HepG2 (cell line): ENCODE measurements around the gene DCTN3. TPM values are rescaled to one million over a fixed set of nuclear protein-coding genes. Genes with fewer than 3 reads are reported as not detected.

Source experiments
- ATAC-seq: fragments of 200-7000 bp; cut with Tn5 transposase; 3 replicates; pipeline ENCODE4 v1.9.1; 2020; ENCODE audit warnings: mild to moderate bottlenecking, moderate library complexity
- BruUV-seq: library from RNA; stranded (reverse); fragments of 400-500 nt; replicated peaks from 2 replicates; lab custom pipeline; 2021; lab: Mats Ljungman, UMichigan
- CTCF ChIA-PET: fragments of 300-600 bp; formaldehyde crosslinking; extraction: SDS; loops from one replicate; lab custom pipeline; 2021; ENCODE audit warnings: low total read pairs, inconsistent platforms, low intra/inter-chr PET ratio; lab: Yijun Ruan, JAX
- POLR2A ChIA-PET: fragments of 350-600 bp; sonication (Branson Sonifier 250); formaldehyde crosslinking; loops from one replicate; lab custom pipeline; 2020; ENCODE audit warnings: antibody characterized with exemption, inconsistent platforms; lab: Yijun Ruan, JAX
- DNase-seq: peaks from one replicate; pipeline ENCODE4 v3.0.0-alpha.2; 2015; ENCODE audit warnings: low spot score
- FAIRE-seq: peaks from 3 replicates; lab custom pipeline; 2011; peaks lifted over from hg19 to GRCh38; lab: Jason Lieb, UNC
- H2AFZ ChIP-seq: one replicate; pipeline ENCODE4 v1.6.1; 2011; ENCODE audit warnings: low read length, inconsistent platforms
- H3K27ac ChIP-seq: fragments of 300-600 bp; 3 replicates; pipeline ENCODE4 v1.8.0; 2011; ENCODE audit warnings: mixed run types, mild to moderate bottlenecking, mixed read lengths, low read length, inconsistent platforms; ENCODE audit not compliant: insufficient read depth; ENCODE audit errors: extremely low read length
- H3K27me3 ChIP-seq, 2 experiments: fragments of 200-600 bp in 1 of 2; 2 replicates in 1 of 2; 3 replicates in 1 of 2; pipeline versions ENCODE4 v1.6.0 to v1.8.0; 2011; ENCODE audit warnings: low read length in 2 of 2, mild to moderate bottlenecking in 2 of 2, moderate library complexity in 2 of 2, inconsistent platforms in 1 of 2; ENCODE audit not compliant: insufficient read depth in 2 of 2, control insufficient read depth in 1 of 2
- H3K36me3 ChIP-seq, 2 experiments: fragments of 200-600 bp in 1 of 2; replicated peaks in 1 of 2; 2 replicates in 1 of 2; 3 replicates in 1 of 2; pipeline versions ENCODE4 v1.5.1 to v1.8.0; 2011; ENCODE audit warnings: low read length in 2 of 2, inconsistent platforms in 1 of 2; ENCODE audit not compliant: insufficient read depth in 2 of 2, control insufficient read depth in 1 of 2
- H3K4me1 ChIP-seq: 2 replicates; pipeline ENCODE4 v1.5.1; 2012; ENCODE audit warnings: low read length, inconsistent platforms; ENCODE audit not compliant: insufficient read depth
- H3K4me2 ChIP-seq: 2 replicates; pipeline ENCODE4 v1.6.0; 2011; ENCODE audit warnings: low read depth, low read length, inconsistent platforms
- H3K4me3 ChIP-seq, 3 experiments: fragments of 200-600 bp in 1 of 3; sonication (generic), shearing (Covaris generic) in 1 of 3; replicated peaks in 1 of 3; 2 replicates each; pipeline ENCODE4 v1.5.1; 2011 to 2016; ENCODE audit warnings: low read length in 3 of 3, inconsistent platforms in 2 of 3, low read depth in 2 of 3, mild to moderate bottlenecking in 2 of 3, control low read depth in 1 of 3, mixed read lengths in 1 of 3; ENCODE audit not compliant: insufficient read depth in 1 of 3
- H3K79me2 ChIP-seq: one replicate; pipeline ENCODE4 v1.6.1; 2011; ENCODE audit warnings: low read length, inconsistent platforms; ENCODE audit not compliant: insufficient read depth
- H3K9ac ChIP-seq: 2 replicates; pipeline ENCODE4 v1.6.0; 2011; ENCODE audit warnings: mild to moderate bottlenecking, low read depth, low read length, inconsistent platforms; ENCODE audit not compliant: insufficient read depth
- H3K9me3 ChIP-seq: 2 replicates; pipeline ENCODE4 v1.5.1; 2012; ENCODE audit warnings: mild to moderate bottlenecking, low read length
- H4K20me1 ChIP-seq: 2 replicates; pipeline ENCODE4 v1.6.0; 2011; ENCODE audit warnings: inconsistent platforms, mild to moderate bottlenecking, low read length, moderate library complexity; ENCODE audit not compliant: insufficient read depth
- ARHGAP35 ChIP-seq: sonication (generic); formaldehyde crosslinking; IDR thresholded peaks from 2 replicates; pipeline ENCODE4 v1.9.0; 2022; ENCODE audit warnings: mild to moderate bottlenecking, inconsistent platforms, moderate library complexity, missing genetic modification reagents, borderline replicate concordance
- BHLHE40 ChIP-seq: IDR thresholded peaks from 2 replicates; pipeline ENCODE4 v1.6.1; 2011; ENCODE audit warnings: low read length, improper control_type of control experiment
- EP300 ChIP-seq, 3 experiments: sonication (generic) in 1 of 3; formaldehyde crosslinking in 1 of 3; IDR thresholded peaks; 2 replicates each; pipeline versions ENCODE4 v1.5.1 to v1.6.1; 2011 to 2020; ENCODE audit warnings: low read depth in 2 of 3, low read length in 2 of 3, borderline replicate concordance in 1 of 3, improper control_type of control experiment in 1 of 3, mild to moderate bottlenecking in 1 of 3, missing genetic modification reagents in 1 of 3, moderate library complexity in 1 of 3
- FOXO4 ChIP-seq: sonication (generic); formaldehyde crosslinking; conservative IDR thresholded peaks from 2 replicates; pipeline ENCODE4 v1.8.1; 2023; ENCODE audit warnings: missing genetic modification reagents
- HCFC1 ChIP-seq: fragments of 150-350 bp; IDR thresholded peaks from 2 replicates; pipeline ENCODE4 v1.6.1; 2014; ENCODE audit warnings: low read depth, low read length
- HOXA9 ChIP-seq: sonication (generic); formaldehyde crosslinking; IDR thresholded peaks from 2 replicates; pipeline ENCODE4 v1.8.1; 2022; ENCODE audit warnings: missing genetic modification reagents, mild to moderate bottlenecking, moderate library complexity, borderline replicate concordance
- HOXD1 ChIP-seq: sonication (generic); formaldehyde crosslinking; IDR thresholded peaks from 2 replicates; pipeline ENCODE4 v1.5.0; 2020; ENCODE audit warnings: missing genetic modification reagents
- LRRFIP1 ChIP-seq: sonication (generic); formaldehyde crosslinking; conservative IDR thresholded peaks from 2 replicates; pipeline ENCODE4 v1.4.0; 2020; ENCODE audit warnings: missing genetic modification reagents
- NRL ChIP-seq: sonication (generic); formaldehyde crosslinking; IDR thresholded peaks from 2 replicates; pipeline ENCODE4 v1.5.0; 2020; ENCODE audit warnings: missing genetic modification reagents, mild to moderate bottlenecking, moderate library complexity, borderline replicate concordance
- POLR2AphosphoS2 ChIP-seq: IDR thresholded peaks from 2 replicates; pipeline ENCODE4 v1.6.1; 2011; ENCODE audit warnings: low read depth, low read length, improper control_type of control experiment
- SAP130 ChIP-seq: IDR thresholded peaks from 2 replicates; pipeline ENCODE4 v1.6.1; 2016; ENCODE audit warnings: low read depth
- SMC3 ChIP-seq: IDR thresholded peaks from 2 replicates; pipeline ENCODE4 v1.6.1; 2011; ENCODE audit warnings: low read length, improper control_type of control experiment
- XRCC5 ChIP-seq: fragments of 200-400 bp; formaldehyde crosslinking; optimal IDR thresholded peaks from 2 replicates; pipeline ENCODE3; 2017; ENCODE audit warnings: mild to moderate bottlenecking, low read length
- ZBTB20 ChIP-seq: sonication (generic); formaldehyde crosslinking; IDR thresholded peaks from 2 replicates; pipeline ENCODE4 v1.8.1; 2023; ENCODE audit warnings: missing genetic modification reagents, low read depth, mild to moderate bottlenecking, borderline replicate concordance
- ZFP36L2 ChIP-seq: sonication (generic); formaldehyde crosslinking; IDR thresholded peaks from 2 replicates; pipeline ENCODE4 v1.4.0; 2020; ENCODE audit warnings: missing genetic modification reagents
- ZKSCAN8 ChIP-seq: IDR thresholded peaks from 2 replicates; pipeline ENCODE4 v1.6.1; 2016; ENCODE audit warnings: borderline replicate concordance, missing genetic modification reagents, missing compliant biosample characterization
- ZUFSP ChIP-seq: sonication (generic); formaldehyde crosslinking; IDR thresholded peaks from 2 replicates; pipeline ENCODE4 v1.9.0; 2021; ENCODE audit warnings: missing genetic modification reagents, mild to moderate bottlenecking, borderline replicate concordance
- WGBS: methylation state at CpG from one replicate; pipeline ENCODE4 v1.1.6; 2017; ENCODE audit warnings: low lambda C conversion rate; 5-methylcytosine and 5-hydroxymethylcytosine counted together
- in situ Hi-C: cut with HindIII; loops from 2 replicates; pipeline ENCODE4 v1.10.0; 2017; ENCODE audit warnings: low pct_unique_long_range_greater_than_20kb; ENCODE audit not compliant: extremely low pct_ligation_motif_present
- intact Hi-C: fragments of 100-400 bp; cut with micrococcal nuclease; formaldehyde crosslinking; loops from one replicate; pipeline ENCODE4 v1.10.0; 2022; ENCODE audit not compliant: unreplicated experiment
- polyA plus RNA-seq, 8 experiments: library from polyadenylated mRNA; depleted of rRNA in 3 of 8; stranded (reverse) in 7 of 8; unstranded in 1 of 8; fragments of >200 nt; fragmentation: Illumina TruSeq in 4 of 8; extraction: Trizol in 4 of 8; gene quantifications; 2 replicates each; pipeline versions ENCODE4 v1.2.1 to v1.2.3, GENCODE V29; 2011 to 2016; ENCODE audit warnings: low read depth in 4 of 8, missing spikeins in 1 of 8, mixed read lengths in 1 of 8; ENCODE audit not compliant: insufficient read depth in 1 of 8
- total RNA-seq, 5 experiments: library from RNA; depleted of rRNA; stranded (reverse); fragments of >200 nt; fragmentation: Illumina TruSeq; extraction: Trizol; gene quantifications; 2 replicates each; pipeline ENCODE4 v1.2.3, GENCODE V29; 2016; ENCODE audit warnings: low read depth in 1 of 5

The DCTN3 gene
- total and polyA plus RNA-seq, 2 of the 13 experiments (the other 11 are each of a cell fraction or from before 2014, with no cell fraction given), result 27.4 to 34.5 TPM

DNA sequence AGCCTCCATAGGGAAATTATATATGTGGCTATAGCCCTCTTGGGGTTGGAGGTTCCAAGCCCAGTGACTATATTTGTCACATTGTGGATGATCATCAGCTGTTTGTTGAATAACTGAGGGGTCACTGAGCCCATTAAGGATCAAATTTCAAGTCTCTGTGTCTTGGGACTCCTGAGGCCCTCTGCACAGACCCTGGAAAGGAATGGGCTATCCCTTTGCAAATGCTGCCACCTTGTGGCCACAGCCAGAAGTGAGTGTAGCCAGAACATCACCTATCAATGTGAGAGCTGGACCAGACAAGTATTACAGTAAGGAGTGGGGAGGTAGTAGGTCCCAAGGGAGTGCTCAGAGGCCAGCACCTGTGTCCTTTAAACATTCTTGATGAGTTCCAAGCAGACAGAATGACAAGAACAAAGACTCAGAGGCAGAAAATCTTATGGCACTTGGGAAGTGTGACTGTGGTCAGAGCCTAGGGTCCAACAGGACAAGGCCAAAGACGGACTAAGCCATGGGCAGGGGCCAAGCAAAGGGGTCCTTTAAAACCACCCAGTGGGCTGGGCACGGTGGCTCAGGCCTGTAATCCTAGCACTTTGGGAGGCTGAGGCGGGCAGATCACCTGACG is 16.6 kb downstream of the DCTN3 start:
- Histone ChIP-seq H3K36me3 (no peaks in the 10 kb centered on the region), H3K9me3 (no peaks in the 10 kb centered on the region), H3K4me2 (no peak overlapping the region), H2AFZ (no peak overlapping the region), H3K9ac (no peak overlapping the region), H3K4me1 (peaks cover 11% of the 10 kb centered on the region), H4K20me1 (no peaks in the 10 kb centered on the region), H3K27me3 (no peaks in the 10 kb centered on the region), H3K4me3 (no peak overlapping the region), H3K27ac (no peak overlapping the region), H3K79me2 (no peaks in the 10 kb centered on the region)
- ChIA-PET POLR2A (no interaction called here), CTCF (interaction anchor here (0.6 to 2.0 kb wide), 7 partner anchors 12 to 200 kb away, joined by 3 to 18 read pairs (median 6); no protein-coding TSS in a partner anchor)
- in situ Hi-C loops, result loop anchor here (5.0 kb wide), 1 partner anchor 161 kb away; no protein-coding TSS in a partner anchor
- WGBS, result 29% methylated on average over 2 of the region's 4 CpGs
- FAIRE-seq (peak; percentile 81), DNase-seq (peak; percentile 62), ATAC-seq (peak; percentile 91)
- intact Hi-C loops, result loop anchor here (1.0 to 5.0 kb wide), 2 partner anchors 55 to 271 kb away; no protein-coding TSS in a partner anchor
- BruUV-seq, result no TSS peak
- TF ChIP-seq NRL (CRISPR knock-in tag) (no peak), FOXO4 (CRISPR knock-in tag) (no peak), XRCC5 (peak; percentile 64), HOXA9 (CRISPR knock-in tag) (no peak), ZKSCAN8 (CRISPR knock-in tag) (no peak), ZBTB20 (CRISPR knock-in tag) (no peak), ZFP36L2 (CRISPR knock-in tag) (no peak), EP300 (IDR thresholded peaks at IDR 0.05; ENCODE audit: low read depth in 2 of 2, low read length in 2 of 2) (no peak), EP300 (CRISPR knock-in tag; IDR thresholded peaks at IDR 0.05; ENCODE audit: borderline replicate concordance) (no peak), LRRFIP1 (CRISPR knock-in tag) (no peak), HCFC1 (no peak), BHLHE40 (no peak), POLR2AphosphoS2 (no peak), ZUFSP (CRISPR knock-in tag) (no peak), HOXD1 (CRISPR knock-in tag) (no peak), SMC3 (peak; percentile 84), SAP130 (CRISPR knock-in tag) (no peak), ARHGAP35 (CRISPR knock-in tag) (no peak)
